Uterus (tissue), 2 donors: ENCODE data around the gene ILF2.

ENCODE experiments used
- CTCF ChIP-seq, 4 experiments: fragments of 200-600 bp in 2 of 4; fragments of 450-650 bp in 2 of 4; sonication (generic) in 2 of 4; IDR thresholded peaks; one replicate each; pipeline ENCODE4 v1.5.1; 2016 to 2019; ENCODE audit warnings: antibody characterized with exemption in 4 of 4, mild to moderate bottlenecking in 2 of 4, moderate library complexity in 1 of 4
- POLR2A ChIP-seq, 2 donors: fragments of 450-650 bp; IDR thresholded peaks; one replicate each; pipeline ENCODE4 v1.6.1; 2016; ENCODE audit warnings: antibody characterized with exemption in 2 of 2, mild to moderate bottlenecking in 1 of 2, moderate library complexity in 1 of 2

GRCh38 chr1:153635872-153636271 lies 34.9 kb downstream of the ILF2 start:
- no peak for TF ChIP-seq CTCF (IDR thresholded peaks at IDR 0.05)
- TF ChIP-seq POLR2A (IDR thresholded peaks at IDR 0.05) = no peak
